WI38 (cell line): ENCODE data around the gene ZSCAN5A.
"Not testable (repeated sequence)": the region's sequence is repeated elsewhere in the genome, so short reads cannot be mapped to it uniquely, and the experiment has no call there.

Experiments used
- H3K4me3 ChIP-seq: 2 replicates; pipeline ENCODE4 v1.5.1; 2011; ENCODE audit warnings: low read depth, mild to moderate bottlenecking, control low read depth, low read length
- TF ChIP-seq, protein P1 (sequence below): IDR thresholded peaks from 2 replicates; pipeline ENCODE4 v1.5.1; 2012; ENCODE audit warnings: low read depth, mild to moderate bottlenecking, control low read depth, low read length

Gene ZSCAN5A

DNA sequence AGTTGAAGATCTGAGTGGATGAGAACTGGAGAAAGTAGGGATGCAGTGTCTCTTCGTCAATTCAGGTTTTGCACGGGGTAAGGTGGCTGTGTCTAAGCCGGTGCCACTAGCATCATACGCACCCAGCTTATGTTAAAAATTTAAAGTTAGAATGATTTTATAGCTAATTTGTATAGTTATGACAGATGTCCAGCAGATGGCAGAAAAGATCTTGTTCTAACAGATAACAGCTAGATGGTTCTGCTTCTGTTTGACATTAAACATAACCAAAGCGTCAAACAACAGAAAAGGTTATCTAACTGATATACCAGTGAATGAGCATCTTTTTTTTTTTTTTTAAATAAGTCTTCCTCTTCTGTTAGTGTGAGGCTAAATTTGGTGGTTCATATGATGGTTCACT, 60.9 kb downstream of the ZSCAN5A start:
- TF ChIP-seq, protein P1, sequence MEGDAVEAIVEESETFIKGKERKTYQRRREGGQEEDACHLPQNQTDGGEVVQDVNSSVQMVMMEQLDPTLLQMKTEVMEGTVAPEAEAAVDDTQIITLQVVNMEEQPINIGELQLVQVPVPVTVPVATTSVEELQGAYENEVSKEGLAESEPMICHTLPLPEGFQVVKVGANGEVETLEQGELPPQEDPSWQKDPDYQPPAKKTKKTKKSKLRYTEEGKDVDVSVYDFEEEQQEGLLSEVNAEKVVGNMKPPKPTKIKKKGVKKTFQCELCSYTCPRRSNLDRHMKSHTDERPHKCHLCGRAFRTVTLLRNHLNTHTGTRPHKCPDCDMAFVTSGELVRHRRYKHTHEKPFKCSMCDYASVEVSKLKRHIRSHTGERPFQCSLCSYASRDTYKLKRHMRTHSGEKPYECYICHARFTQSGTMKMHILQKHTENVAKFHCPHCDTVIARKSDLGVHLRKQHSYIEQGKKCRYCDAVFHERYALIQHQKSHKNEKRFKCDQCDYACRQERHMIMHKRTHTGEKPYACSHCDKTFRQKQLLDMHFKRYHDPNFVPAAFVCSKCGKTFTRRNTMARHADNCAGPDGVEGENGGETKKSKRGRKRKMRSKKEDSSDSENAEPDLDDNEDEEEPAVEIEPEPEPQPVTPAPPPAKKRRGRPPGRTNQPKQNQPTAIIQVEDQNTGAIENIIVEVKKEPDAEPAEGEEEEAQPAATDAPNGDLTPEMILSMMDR: peak; percentile 29; the same call in 1 of the 2 replicates

DNA sequence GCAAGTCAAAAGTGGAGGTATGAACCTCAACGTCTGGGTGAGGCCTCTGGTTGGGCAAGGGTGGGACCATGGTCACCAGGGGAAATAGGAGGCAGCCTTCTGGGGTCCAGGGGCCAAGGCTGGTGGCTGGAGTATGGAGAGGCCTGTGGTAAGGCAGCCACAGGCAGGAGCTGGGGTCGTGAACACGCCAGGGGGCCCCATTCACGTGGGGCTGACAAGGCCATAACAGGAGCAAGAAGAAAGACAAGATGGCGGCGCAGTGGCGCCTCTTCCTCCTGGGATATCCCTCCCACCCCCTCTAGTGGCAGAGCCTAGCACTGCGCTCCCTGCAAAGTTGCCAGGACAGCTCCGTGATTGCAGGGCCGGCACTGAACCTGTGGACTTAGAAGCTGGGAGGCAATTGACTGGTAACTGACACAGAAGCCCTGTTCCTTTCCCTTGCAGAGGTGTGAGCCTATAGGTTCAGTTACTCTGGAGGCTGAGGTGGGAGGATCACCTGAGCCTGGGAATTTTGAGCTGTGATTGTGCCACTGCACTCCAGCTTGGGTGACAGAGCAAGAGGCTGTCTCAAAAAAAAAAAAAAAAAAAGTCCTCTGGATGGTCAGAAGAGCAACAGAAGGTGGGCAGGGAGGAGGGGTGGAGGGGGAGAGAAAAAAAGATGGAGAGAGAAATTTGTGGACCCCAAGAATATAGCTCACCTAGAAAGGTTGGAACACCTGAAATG, 61.8 kb downstream of the ZSCAN5A start:
- no peak overlapping the region for H3K4me3 ChIP-seq
- TF ChIP-seq, protein P1: peak; percentile 97

More for the DNA sequence above, 60.9 kb downstream of the ZSCAN5A start:
- H3K4me3 ChIP-seq: no peak overlapping the region

DNA sequence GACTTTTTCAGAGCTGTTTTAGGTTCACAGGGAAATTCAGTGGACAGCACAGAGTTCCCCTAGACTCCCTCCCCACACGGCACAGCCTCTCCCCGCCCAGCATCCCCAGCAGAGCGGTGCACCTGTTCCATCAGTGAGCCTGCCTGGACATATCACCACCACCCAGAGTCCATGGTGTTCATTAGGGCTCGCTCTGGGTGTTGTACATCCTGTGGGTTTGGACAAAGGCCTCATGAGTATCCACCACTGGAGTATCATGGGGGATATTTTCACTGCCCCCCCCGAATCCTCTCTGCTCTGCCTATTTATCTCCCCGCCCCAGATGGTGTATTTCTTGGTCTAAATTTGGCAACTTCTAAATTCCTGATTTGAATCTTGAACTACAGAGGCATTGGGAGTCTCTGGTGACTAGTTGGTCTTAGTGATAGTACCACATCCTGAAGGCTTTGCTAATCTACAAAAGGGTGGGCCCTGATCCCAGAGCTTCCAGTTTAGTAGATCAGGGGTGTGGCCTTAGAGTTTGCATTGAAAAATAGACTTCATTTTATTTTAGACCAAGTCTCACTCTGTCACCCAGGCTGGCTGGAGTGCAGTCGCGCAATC, 65.8 kb downstream of the ZSCAN5A start:
- not testable (repeated sequence) for H3K4me3 ChIP-seq

DNA sequence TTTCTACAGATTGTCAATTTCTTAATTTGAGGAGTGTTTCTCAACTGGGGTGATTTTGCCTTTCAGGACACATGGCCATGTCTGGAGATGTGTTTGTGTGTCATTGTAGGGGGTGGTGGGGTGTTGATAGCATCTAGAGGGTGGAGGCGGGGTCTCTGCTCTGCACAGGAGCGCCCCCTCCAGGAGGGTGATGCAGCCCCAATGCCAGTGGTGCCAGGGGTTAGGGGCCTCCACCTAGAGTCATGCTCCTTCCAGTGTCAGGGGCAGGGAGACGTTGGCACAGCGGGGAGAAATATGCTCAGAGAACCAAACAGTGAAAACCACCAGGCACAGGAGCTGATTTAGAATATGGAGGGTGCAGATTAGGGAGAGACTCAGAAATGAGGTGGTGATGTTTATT, 68.9 kb downstream of the ZSCAN5A start:
- H3K4me3 ChIP-seq: not testable (repeated sequence)

DNA sequence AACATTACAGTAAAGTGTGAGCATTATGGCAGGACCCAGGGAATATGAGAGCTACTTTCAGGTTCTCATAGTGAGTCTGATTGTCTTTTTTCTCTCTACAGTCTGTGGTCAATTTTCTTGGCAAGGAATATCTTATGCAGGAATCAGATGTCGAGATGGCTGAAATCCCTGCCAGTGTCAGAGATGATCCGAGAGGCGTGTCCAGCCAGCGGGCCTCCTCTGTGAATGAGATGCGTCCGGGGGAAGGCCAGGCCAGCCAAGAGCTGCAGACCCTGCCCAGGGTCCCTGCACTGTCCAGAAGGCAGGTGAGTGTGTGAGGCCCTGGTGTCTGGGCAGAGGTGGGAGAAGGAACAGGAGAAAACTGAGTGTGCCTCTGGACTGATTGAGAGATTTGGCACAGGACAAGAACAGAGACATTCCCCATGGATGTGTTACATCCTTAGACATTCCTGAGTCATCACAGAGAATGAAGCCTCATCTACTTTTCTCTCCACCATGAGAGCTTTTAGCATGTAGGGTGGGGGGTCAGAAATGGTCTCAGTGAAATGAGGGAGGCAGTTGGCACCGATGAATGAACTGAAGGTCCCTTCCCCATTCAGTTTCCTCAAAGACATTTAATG, 69.4 kb downstream of the ZSCAN5A start:
- TF ChIP-seq, protein P1: no peak
- no peak overlapping the region for H3K4me3 ChIP-seq

DNA sequence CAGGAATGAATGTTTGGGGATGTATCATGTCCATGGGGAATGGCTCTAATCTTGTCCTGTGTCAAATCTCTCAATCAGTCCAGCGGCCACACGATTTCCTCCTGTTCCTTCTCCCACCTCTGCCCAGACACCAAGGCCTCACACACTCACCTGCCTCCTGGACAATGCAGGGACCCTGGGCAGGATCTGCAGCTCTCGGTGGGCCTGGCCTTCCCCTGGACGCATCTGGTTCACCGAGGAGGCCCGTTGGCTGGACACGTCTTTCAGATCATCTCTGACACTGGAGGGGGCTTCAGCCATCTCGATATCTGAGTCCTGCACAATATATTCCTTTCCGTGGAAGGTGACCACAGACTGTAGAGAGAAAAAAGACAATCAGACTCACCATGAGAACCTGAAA, 91.2 kb downstream of the ZSCAN5A start:
- no peak overlapping the region for H3K4me3 ChIP-seq
- TF ChIP-seq, protein P1: no peak

DNA sequence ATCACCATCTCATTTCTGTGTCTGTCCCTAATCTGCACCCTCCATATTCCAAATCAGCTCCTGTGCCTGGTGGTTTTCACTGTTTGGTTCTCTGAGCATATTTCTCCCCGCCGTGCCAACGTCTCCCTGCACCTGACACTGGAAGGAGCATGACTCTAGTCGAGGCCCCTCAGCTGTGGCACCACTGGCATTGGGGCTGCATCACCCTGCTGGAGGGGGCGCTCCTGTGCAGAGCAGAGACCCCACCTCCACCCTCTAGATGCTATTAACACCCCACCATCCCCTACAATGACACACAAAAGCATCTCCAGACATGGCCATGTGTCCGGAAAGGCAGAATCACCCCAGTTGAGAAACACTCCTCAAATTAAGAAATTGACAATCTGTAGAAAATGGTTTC, 91.7 kb downstream of the ZSCAN5A start:
- no peak overlapping the region for H3K4me3 ChIP-seq

DNA sequence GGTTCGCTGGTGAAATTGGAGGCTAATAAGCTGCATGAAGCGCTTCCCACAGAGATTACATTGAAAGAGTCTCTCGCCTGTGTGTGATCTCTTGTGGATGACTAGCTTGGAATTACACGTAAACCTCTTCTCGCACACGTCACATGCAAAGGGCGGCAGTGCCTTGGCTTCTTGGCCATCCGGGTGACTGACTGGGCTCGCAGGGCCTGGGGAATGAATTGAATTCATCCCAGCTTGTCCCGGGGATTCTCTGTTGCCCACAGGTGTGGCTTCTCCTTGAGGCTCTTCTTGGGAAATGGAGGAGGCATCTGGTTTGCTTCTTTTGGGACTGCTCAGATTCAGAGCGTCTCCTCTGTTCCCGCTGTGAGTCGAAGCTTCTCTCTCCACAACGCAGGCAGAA, 92.8 kb downstream of the ZSCAN5A start:
- no peak overlapping the region for H3K4me3 ChIP-seq
- TF ChIP-seq, protein P1: no peak

More for the DNA sequence above, 91.7 kb downstream of the ZSCAN5A start:
- TF ChIP-seq, protein P1: no peak

DNA sequence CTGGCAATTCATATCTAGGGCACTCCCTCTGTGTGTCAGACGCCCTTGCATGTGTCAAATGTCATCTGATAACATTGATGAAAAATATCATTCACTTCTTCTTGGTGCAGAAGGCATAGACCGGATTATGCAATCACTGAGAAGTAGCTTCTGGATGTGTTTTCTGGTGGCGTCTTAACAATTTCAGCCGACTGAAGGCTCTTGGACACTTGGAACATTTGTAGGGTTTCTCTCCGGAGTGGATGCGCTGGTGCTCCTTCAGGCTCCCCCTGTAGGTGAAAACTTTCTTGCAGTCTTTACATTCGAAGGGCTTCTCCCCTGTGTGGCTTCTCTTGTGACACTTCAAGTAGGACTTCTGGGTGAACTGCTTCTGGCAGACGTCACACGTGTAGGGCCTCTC, 93.2 kb downstream of the ZSCAN5A start:
- not testable (repeated sequence) for H3K4me3 ChIP-seq
